ENCODE measurements around the gene KIDINS220. TPM values are rescaled to one million over a fixed set of nuclear protein-coding genes. Genes with fewer than 3 reads are reported as not detected.

Gene KIDINS220
- polyA plus RNA-seq, 1 donor from 2014 or later = 329 TPM

DNA sequence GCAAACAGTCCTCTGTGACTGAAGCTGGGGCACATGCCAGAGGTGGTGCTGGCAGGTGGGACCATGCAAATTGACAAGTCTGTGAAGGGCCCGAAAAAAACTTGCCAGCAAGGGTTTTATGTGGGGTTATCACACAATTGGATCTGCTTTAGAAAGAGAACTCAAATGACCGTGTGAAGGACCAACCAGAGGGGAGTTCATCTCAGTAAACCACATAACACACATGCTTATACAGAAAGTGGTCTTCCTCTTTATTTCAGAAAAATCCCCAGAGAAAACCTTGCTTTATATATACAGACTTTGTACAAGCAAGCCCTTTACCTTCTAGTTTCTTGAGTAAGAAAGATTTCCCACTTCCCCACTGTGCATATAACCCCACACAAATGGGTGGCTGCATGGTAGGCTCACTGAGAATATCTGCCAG, 46.7 kb downstream of the KIDINS220 start:
- H2AFZ ChIP-seq (ENCODE audit: low read depth, low read length) = no peak overlapping the region
- no peaks in the 10 kb centered on the region for H3K9me2 ChIP-seq (ENCODE audit: insufficient read depth, low read length)
- no peaks in the 10 kb centered on the region for H3K79me2 ChIP-seq (replicated peaks; ENCODE audit: insufficient read depth, low read length)
- no peaks in the 10 kb centered on the region for H4K20me1 ChIP-seq (ENCODE audit: insufficient read depth)
- no peaks in the 10 kb centered on the region for H3K9me3 ChIP-seq (ENCODE audit: low read length)
- no peaks in the 10 kb centered on the region for H3K27me3 ChIP-seq (ENCODE audit: insufficient read depth, low read depth, low read length)
- H3K27ac ChIP-seq (ENCODE audit: low read length) = no peak overlapping the region
- H3K36me3 ChIP-seq (ENCODE audit: insufficient read depth, low read length) = peaks cover 43% of the 10 kb centered on the region
- no peak for TF ChIP-seq SMC3 (conservative IDR thresholded peaks at IDR 0.05; ENCODE audit: poor library complexity)
- TF ChIP-seq RAD21 (conservative IDR thresholded peaks at IDR 0.05) = no peak
- TF ChIP-seq POLR2AphosphoS5 (IDR thresholded peaks at IDR 0.05) = no peak
- no peak for TF ChIP-seq EP300 (conservative IDR thresholded peaks at IDR 0.05; ENCODE audit: poor library complexity, severe bottlenecking)
- TF ChIP-seq MXI1 (conservative IDR thresholded peaks at IDR 0.05; ENCODE audit: poor library complexity, severe bottlenecking) = no peak
- TF ChIP-seq, protein P1, sequence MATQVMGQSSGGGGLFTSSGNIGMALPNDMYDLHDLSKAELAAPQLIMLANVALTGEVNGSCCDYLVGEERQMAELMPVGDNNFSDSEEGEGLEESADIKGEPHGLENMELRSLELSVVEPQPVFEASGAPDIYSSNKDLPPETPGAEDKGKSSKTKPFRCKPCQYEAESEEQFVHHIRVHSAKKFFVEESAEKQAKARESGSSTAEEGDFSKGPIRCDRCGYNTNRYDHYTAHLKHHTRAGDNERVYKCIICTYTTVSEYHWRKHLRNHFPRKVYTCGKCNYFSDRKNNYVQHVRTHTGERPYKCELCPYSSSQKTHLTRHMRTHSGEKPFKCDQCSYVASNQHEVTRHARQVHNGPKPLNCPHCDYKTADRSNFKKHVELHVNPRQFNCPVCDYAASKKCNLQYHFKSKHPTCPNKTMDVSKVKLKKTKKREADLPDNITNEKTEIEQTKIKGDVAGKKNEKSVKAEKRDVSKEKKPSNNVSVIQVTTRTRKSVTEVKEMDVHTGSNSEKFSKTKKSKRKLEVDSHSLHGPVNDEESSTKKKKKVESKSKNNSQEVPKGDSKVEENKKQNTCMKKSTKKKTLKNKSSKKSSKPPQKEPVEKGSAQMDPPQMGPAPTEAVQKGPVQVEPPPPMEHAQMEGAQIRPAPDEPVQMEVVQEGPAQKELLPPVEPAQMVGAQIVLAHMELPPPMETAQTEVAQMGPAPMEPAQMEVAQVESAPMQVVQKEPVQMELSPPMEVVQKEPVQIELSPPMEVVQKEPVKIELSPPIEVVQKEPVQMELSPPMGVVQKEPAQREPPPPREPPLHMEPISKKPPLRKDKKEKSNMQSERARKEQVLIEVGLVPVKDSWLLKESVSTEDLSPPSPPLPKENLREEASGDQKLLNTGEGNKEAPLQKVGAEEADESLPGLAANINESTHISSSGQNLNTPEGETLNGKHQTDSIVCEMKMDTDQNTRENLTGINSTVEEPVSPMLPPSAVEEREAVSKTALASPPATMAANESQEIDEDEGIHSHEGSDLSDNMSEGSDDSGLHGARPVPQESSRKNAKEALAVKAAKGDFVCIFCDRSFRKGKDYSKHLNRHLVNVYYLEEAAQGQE (IDR thresholded peaks at IDR 0.05; ENCODE audit: borderline replicate concordance) = no peak
- no peak for TF ChIP-seq EZH2 (IDR thresholded peaks at IDR 0.05; ENCODE audit: borderline replicate concordance, insufficient read depth, low read length, poor library complexity, severe bottlenecking)
- no peak for TF ChIP-seq TAF1 (IDR thresholded peaks at IDR 0.05; ENCODE audit: low read depth)
- TF ChIP-seq, protein P2, sequence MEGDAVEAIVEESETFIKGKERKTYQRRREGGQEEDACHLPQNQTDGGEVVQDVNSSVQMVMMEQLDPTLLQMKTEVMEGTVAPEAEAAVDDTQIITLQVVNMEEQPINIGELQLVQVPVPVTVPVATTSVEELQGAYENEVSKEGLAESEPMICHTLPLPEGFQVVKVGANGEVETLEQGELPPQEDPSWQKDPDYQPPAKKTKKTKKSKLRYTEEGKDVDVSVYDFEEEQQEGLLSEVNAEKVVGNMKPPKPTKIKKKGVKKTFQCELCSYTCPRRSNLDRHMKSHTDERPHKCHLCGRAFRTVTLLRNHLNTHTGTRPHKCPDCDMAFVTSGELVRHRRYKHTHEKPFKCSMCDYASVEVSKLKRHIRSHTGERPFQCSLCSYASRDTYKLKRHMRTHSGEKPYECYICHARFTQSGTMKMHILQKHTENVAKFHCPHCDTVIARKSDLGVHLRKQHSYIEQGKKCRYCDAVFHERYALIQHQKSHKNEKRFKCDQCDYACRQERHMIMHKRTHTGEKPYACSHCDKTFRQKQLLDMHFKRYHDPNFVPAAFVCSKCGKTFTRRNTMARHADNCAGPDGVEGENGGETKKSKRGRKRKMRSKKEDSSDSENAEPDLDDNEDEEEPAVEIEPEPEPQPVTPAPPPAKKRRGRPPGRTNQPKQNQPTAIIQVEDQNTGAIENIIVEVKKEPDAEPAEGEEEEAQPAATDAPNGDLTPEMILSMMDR (IDR thresholded peaks at IDR 0.05; ENCODE audit: poor library complexity, severe bottlenecking) = no peak
- no peaks in the 10 kb centered on the region for H3F3A ChIP-seq (ENCODE audit: insufficient read depth, low read length, poor library complexity, severe bottlenecking)
- no peak overlapping the region for H3K4me2 ChIP-seq (ENCODE audit: low read length)
- H3K9ac ChIP-seq (ENCODE audit: low read length) = no peak overlapping the region
- H3K4me3 ChIP-seq (ENCODE audit: low read length) = no peak overlapping the region

DNA sequence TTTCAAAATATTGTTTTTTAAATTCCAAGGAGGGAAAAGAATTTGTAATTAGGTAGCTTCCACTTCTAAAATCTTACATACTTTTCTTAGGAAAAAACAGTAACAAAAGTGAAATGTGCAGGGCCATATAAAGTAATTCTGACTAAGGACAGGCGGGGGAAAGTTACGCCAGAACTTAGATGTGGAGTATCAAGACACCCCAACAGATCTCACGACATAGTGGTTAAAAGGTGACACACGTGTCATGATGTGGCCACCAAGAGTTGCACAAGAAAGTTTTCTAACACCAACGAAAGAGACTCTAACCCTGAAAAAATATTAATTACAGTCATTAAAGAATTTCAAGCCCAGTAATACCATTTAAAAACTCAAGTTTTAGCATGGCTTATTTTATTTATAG, 51.0 kb downstream of the KIDINS220 start:
- TF ChIP-seq TAF1 (IDR thresholded peaks at IDR 0.05; ENCODE audit: low read depth) = no peak
- TF ChIP-seq, protein P1 (IDR thresholded peaks at IDR 0.05; ENCODE audit: borderline replicate concordance) = no peak
- TF ChIP-seq, protein P2 (IDR thresholded peaks at IDR 0.05; ENCODE audit: poor library complexity, severe bottlenecking) = no peak
- no peak for TF ChIP-seq SMC3 (conservative IDR thresholded peaks at IDR 0.05; ENCODE audit: poor library complexity)
- TF ChIP-seq MXI1 (conservative IDR thresholded peaks at IDR 0.05; ENCODE audit: poor library complexity, severe bottlenecking) = no peak
- no peak for TF ChIP-seq RAD21 (conservative IDR thresholded peaks at IDR 0.05)
- no peak for TF ChIP-seq EZH2 (IDR thresholded peaks at IDR 0.05; ENCODE audit: borderline replicate concordance, insufficient read depth, low read length, poor library complexity, severe bottlenecking)
- TF ChIP-seq POLR2AphosphoS5 (IDR thresholded peaks at IDR 0.05) = no peak
- no peak for TF ChIP-seq EP300 (conservative IDR thresholded peaks at IDR 0.05; ENCODE audit: poor library complexity, severe bottlenecking)
- peaks cover 6% of the 10 kb centered on the region for H3K79me2 ChIP-seq (replicated peaks; ENCODE audit: insufficient read depth, low read length)
- no peaks in the 10 kb centered on the region for H3F3A ChIP-seq (ENCODE audit: insufficient read depth, low read length, poor library complexity, severe bottlenecking)
- H3K9me2 ChIP-seq (ENCODE audit: insufficient read depth, low read length) = no peaks in the 10 kb centered on the region
- H3K4me3 ChIP-seq (ENCODE audit: low read length) = no peak overlapping the region
- H3K9ac ChIP-seq (ENCODE audit: low read length) = no peak overlapping the region
- peaks cover 54% of the 10 kb centered on the region for H3K36me3 ChIP-seq (ENCODE audit: insufficient read depth, low read length)
- no peak overlapping the region for H2AFZ ChIP-seq (ENCODE audit: low read depth, low read length)
- no peaks in the 10 kb centered on the region for H4K20me1 ChIP-seq (ENCODE audit: insufficient read depth)
- H3K27me3 ChIP-seq (ENCODE audit: insufficient read depth, low read depth, low read length) = no peaks in the 10 kb centered on the region
- no peaks in the 10 kb centered on the region for H3K9me3 ChIP-seq (ENCODE audit: low read length)
- no peak overlapping the region for H3K27ac ChIP-seq (ENCODE audit: low read length)
- no peak overlapping the region for H3K4me2 ChIP-seq (ENCODE audit: low read length)
